Erythroblast (primary cell): Measurements from ENCODE around the gene HYAL2.

ENCODE experiments used
- GATA1 ChIP-seq: IDR thresholded peaks from 2 replicates; pipeline ENCODE4 v1.6.1; 2011; ENCODE audit warnings: low read depth, mild to moderate bottlenecking, control low read depth, low read length, moderate library complexity
- POLR2A ChIP-seq: IDR thresholded peaks from 2 replicates; pipeline ENCODE4 v1.6.1; 2011; ENCODE audit warnings: mild to moderate bottlenecking, low read length

GRCh38 chr3:50275996-50276761, 46.4 kb downstream of the HYAL2 start:
- TF ChIP-seq POLR2A (no peak), GATA1 (no peak)
